Thyroid gland (tissue), 4 donors: ENCODE results near the gene OSTF1. TPM values are rescaled to one million over a fixed set of nuclear protein-coding genes. Genes with fewer than 3 reads are reported as not detected.

Source experiments
- DNase-seq, 2 donors: peaks; one replicate each; pipeline ENCODE4 v3.0.0-alpha.2; 2019
- H3K27ac ChIP-seq, 3 donors: fragments of 200-600 bp; sonication (generic); 1 replicate in 2 of 3; 2 replicates in 1 of 3; pipeline ENCODE4 v1.5.1; 2016 to 2019; ENCODE audit warnings: mild to moderate bottlenecking in 1 of 3, moderate library complexity in 1 of 3
- H3K27me3 ChIP-seq: fragments of 200-600 bp; sonication (generic); one replicate; pipeline ENCODE4 v1.5.1; 2019
- H3K36me3 ChIP-seq, 2 donors: fragments of 200-600 bp; sonication (generic); one replicate each; pipeline ENCODE4 v1.5.1; 2016 to 2019
- H3K4me1 ChIP-seq, 2 donors: fragments of 200-600 bp; sonication (generic); one replicate each; pipeline ENCODE4 v1.5.1; 2017 to 2019
- H3K4me3 ChIP-seq, 3 donors: fragments of 200-600 bp; sonication (generic); replicated peaks in 1 of 3; 1 replicate in 2 of 3; 2 replicates in 1 of 3; pipeline ENCODE4 v1.5.1; 2016; ENCODE audit warnings: mild to moderate bottlenecking in 1 of 3
- H3K9me3 ChIP-seq: fragments of 200-600 bp; sonication (generic); one replicate; pipeline ENCODE4 v1.5.1; 2017
- CTCF ChIP-seq, 6 experiments: fragments of 200-600 bp in 3 of 6; fragments of 450-650 bp in 3 of 6; sonication (generic) in 3 of 6; IDR thresholded peaks; one replicate each; pipeline ENCODE4 v1.5.1; 2016 to 2019; ENCODE audit warnings: antibody characterized with exemption in 6 of 6, mild to moderate bottlenecking in 2 of 6, inconsistent platforms in 1 of 6, moderate library complexity in 1 of 6
- POLR2A ChIP-seq, 2 donors: fragments of 450-650 bp; IDR thresholded peaks; one replicate each; pipeline ENCODE4 v1.6.1; 2017; ENCODE audit warnings: antibody characterized with exemption in 2 of 2, mild to moderate bottlenecking in 2 of 2, moderate library complexity in 1 of 2
- WGBS, 2 donors: methylation state at CpG; one replicate each; pipeline ENCODE4 v1.1.5; 2017; 5-methylcytosine and 5-hydroxymethylcytosine counted together
- intact Hi-C: fragments of 100-400 bp; cut with DNase I; formaldehyde crosslinking; loops from one replicate; pipeline ENCODE4 v1.15.1; 2023
- total RNA-seq, 4 donors: library from RNA; depleted of rRNA; stranded (reverse); fragments of >200 nt; gene quantifications; one replicate each; pipeline ENCODE4 v1.2.3, GENCODE V29; 2016

OSTF1 gene
- total RNA-seq, 4 donors from 2014 or later = 34.7 to 36.6 (median 35.6) TPM

DNA sequence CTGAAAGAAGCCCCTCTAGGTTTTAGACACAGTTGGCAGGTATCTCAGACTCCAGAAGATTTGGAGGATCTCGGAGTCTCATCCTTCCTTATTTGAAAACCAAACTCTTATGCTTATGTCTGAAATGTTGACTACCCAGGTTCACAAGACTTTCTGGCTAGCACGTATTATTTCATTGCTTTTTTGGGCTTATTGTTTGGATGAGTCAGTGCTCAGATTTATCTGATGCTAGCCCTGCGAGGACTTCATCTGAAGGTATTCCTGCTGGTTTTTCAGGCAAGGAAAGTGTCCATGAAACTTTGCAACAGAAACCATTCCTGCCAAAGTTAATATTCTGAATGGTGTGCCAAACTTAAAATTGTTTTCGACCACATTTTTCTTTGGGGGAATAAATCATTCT is 8.5 kb downstream of the OSTF1 start:
- H3K36me3 ChIP-seq = no peaks in the 10 kb centered on the region
- peaks cover 25 to 44% of the 10 kb centered on the region in 2 donors for H3K4me1 ChIP-seq
- 81 to 93% methylated on average over 4 of the region's 4 CpGs for WGBS, 2 donors
- no peak for TF ChIP-seq POLR2A (IDR thresholded peaks at IDR 0.05)
- TF ChIP-seq CTCF (IDR thresholded peaks at IDR 0.05) = no peak
- no peak overlapping the region for H3K27ac ChIP-seq
- intact Hi-C loops = no loop called here
- no peak overlapping the region for H3K4me3 ChIP-seq
- DNase-seq = no peak
- H3K27me3 ChIP-seq = no peaks in the 10 kb centered on the region
- H3K9me3 ChIP-seq = no peaks in the 10 kb centered on the region

- Histone ChIP-seq H3K4me3 (no peak overlapping the region), H3K9me3 (no peaks in the 10 kb centered on the region), H3K27me3 (no peaks in the 10 kb centered on the region), H3K36me3 (no peaks in the 10 kb centered on the region), H3K27ac (peak overlapping the region; percentile 16 to 56 (median 44)), H3K4me1 (peaks cover 6 to 22% of the 10 kb centered on the region in 2 donors)
- 32 to 61% methylated on average over 8 to 9 of the region's 9 CpGs for WGBS, 2 donors
- peak; percentile 53 to 55 for DNase-seq
- TF ChIP-seq CTCF (IDR thresholded peaks at IDR 0.05) (no peak), POLR2A (IDR thresholded peaks at IDR 0.05) (no peak)
- intact Hi-C loops = no loop called here
Measured at GRCh38 chr9:75101004-75101588, 12.8 kb downstream of the OSTF1 start.

DNA sequence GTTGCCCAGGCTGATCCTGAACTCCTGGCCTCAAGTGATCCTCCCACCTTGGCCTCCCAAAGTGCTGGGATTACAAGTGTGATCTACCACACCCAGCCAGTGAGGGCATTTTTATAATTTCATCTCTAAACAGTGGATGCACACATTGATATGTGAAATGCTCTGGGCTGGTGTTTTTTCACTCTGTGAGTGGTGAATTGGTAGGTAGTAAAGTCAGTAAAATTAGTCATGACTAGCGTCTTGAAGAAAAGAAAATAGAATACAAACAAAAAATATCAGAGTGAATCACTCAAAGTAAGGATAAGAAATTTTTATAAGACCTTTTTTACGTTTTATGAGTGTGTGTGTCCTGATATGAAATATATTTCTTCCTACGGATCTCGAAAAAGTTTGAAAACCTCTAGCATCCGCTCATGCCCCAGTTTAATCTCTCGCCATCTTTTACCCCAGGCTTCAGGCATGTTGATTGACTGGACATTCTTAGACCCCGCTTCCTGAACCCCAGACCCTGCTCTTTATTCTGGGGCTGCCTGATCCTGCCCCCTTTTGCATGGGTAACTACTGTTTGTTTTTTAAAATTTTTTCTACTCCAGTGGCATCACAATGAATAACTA is 14.0 kb downstream of the OSTF1 start:
- Histone ChIP-seq H3K36me3 (no peaks in the 10 kb centered on the region), H3K4me3 (no peak overlapping the region), H3K27ac (peak overlapping the region in 1 of 3 donors; percentile 56), H3K9me3 (no peaks in the 10 kb centered on the region), H3K4me1 (peaks cover 6 to 22% of the 10 kb centered on the region in 2 donors), H3K27me3 (no peaks in the 10 kb centered on the region)
- TF ChIP-seq CTCF (IDR thresholded peaks at IDR 0.05) (no peak), POLR2A (IDR thresholded peaks at IDR 0.05) (no peak)
- WGBS, 2 donors = 97% methylated on average over 7 of the region's 7 CpGs
- intact Hi-C loops = no loop called here
- DNase-seq = no peak

GRCh38 chr9:75104607-75105006 is 16.3 kb downstream of the OSTF1 start:
- no peak overlapping the region for H3K27ac ChIP-seq
- no peak for DNase-seq
- peaks cover 6 to 22% of the 10 kb centered on the region in 2 donors for H3K4me1 ChIP-seq
- no peaks in the 10 kb centered on the region for H3K27me3 ChIP-seq
- intact Hi-C loops = no loop called here
- H3K9me3 ChIP-seq = no peaks in the 10 kb centered on the region
- H3K36me3 ChIP-seq = no peaks in the 10 kb centered on the region
- whole genome bisulfite sequencing, 2 donors = 94 to 98% methylated on average over 3 of the region's 3 CpGs
- no peak overlapping the region for H3K4me3 ChIP-seq
- TF ChIP-seq CTCF (IDR thresholded peaks at IDR 0.05) (no peak), POLR2A (IDR thresholded peaks at IDR 0.05) (no peak)

- no peak overlapping the region for H3K27ac ChIP-seq
Measured at GRCh38 chr9:75105019-75105540, 16.8 kb downstream of the OSTF1 start.

More at GRCh38 chr9:75105019-75105540, 16.8 kb downstream of the OSTF1 start:
- H3K4me1 ChIP-seq = peaks cover 6 to 19% of the 10 kb centered on the region in 2 donors
- no peak for TF ChIP-seq POLR2A (IDR thresholded peaks at IDR 0.05)
- TF ChIP-seq CTCF (IDR thresholded peaks at IDR 0.05) = no peak
- H3K9me3 ChIP-seq = no peaks in the 10 kb centered on the region
- 90 to 91% methylated on average over 2 of the region's 2 CpGs for WGBS, 2 donors
- intact Hi-C loops = no loop called here
- no peak for DNase-seq
- H3K27me3 ChIP-seq = no peaks in the 10 kb centered on the region
- no peaks in the 10 kb centered on the region for H3K36me3 ChIP-seq
- no peak overlapping the region for H3K4me3 ChIP-seq
